Measurements from ENCODE around the gene BTBD6. TPM values are rescaled to one million over a fixed set of nuclear protein-coding genes. Genes with fewer than 3 reads are reported as not detected.

The BTBD6 gene
- total and polyA plus RNA-seq, 2 of the 8 experiments (the other 6 are each of a cell fraction or from before 2014, with no cell fraction given), result 10.1 to 10.2 TPM

GRCh38 chr14:105252552-105253328 lies 4.4 kb downstream of the BTBD6 start:
- Histone ChIP-seq H4K5ac (ENCODE audit: insufficient read length, low read depth, low read length) (no peak overlapping the region), H2BK20ac (ENCODE audit: low read length) (no peak overlapping the region), H2BK120ac (replicated peaks; ENCODE audit: low read depth, low read length) (no peak overlapping the region), H3K23me2 (ENCODE audit: low read depth, low read length) (peaks cover 8% of the 10 kb centered on the region; the same call in 1 of the 2 replicates), H2AFZ (ENCODE audit: low read length) (no peak overlapping the region), H3K14ac (ENCODE audit: insufficient read length) (no peak overlapping the region), H3K79me2 (ENCODE audit: control insufficient read depth in 1 of 2, insufficient read depth in 2 of 2, low read length in 2 of 2) (no peaks in the 10 kb centered on the region), H2BK15ac (ENCODE audit: low read length) (no peak overlapping the region), H3K27me3 (replicated peaks in 1 of 4; ENCODE audit: control insufficient read depth in 3 of 4, extremely low read depth in 1 of 4, insufficient read depth in 3 of 4, low read length in 3 of 4) (peaks cover 0 to 3% (median 2%) of the 10 kb centered on the region in 4 experiments; a peak in 3 of 7 replicates), H3K4ac (replicated peaks; ENCODE audit: insufficient read length, low read depth, low read length) (no peak overlapping the region), H3K23ac (ENCODE audit: insufficient read length) (no peak overlapping the region), H3K79me1 (ENCODE audit: low read depth, low read length) (no peaks in the 10 kb centered on the region; the same call in 1 of the 2 replicates), H3K36me3 (ENCODE audit: control insufficient read depth in 2 of 4, insufficient read depth in 4 of 4, low read length in 3 of 4) (no peaks in the 10 kb centered on the region; a peak in 2 of 8 replicates), H2BK5ac (ENCODE audit: low read depth, low read length) (no peak overlapping the region), H2BK12ac (ENCODE audit: low read depth, low read length) (no peak overlapping the region), H3K4me3 (ENCODE audit: extremely low read depth in 1 of 4, insufficient read depth in 2 of 4, low read depth in 3 of 4, low read length in 4 of 4) (no peak overlapping the region), H3K9me3 (ENCODE audit: insufficient read depth in 2 of 2, low read depth in 1 of 2, low read length in 1 of 2) (no peaks in the 10 kb centered on the region), H2AK5ac (ENCODE audit: low read depth, low read length) (no peak overlapping the region), H3K4me2 (ENCODE audit: insufficient read depth in 1 of 2, low read depth in 2 of 2, low read length in 2 of 2) (no peak overlapping the region), H4K91ac (replicated peaks; ENCODE audit: insufficient read length, low read length) (no peak overlapping the region), H4K20me1 (replicated peaks in 1 of 2; ENCODE audit: control insufficient read depth in 1 of 2, insufficient read depth in 2 of 2, low read length in 2 of 2) (peaks cover 0 to 10% of the 10 kb centered on the region in 2 experiments), H3K4me1 (replicated peaks in 1 of 4; ENCODE audit: control insufficient read depth in 3 of 4, insufficient read depth in 4 of 4, low read length in 3 of 4) (peaks cover 0 to 4% (median 1%) of the 10 kb centered on the region in 4 experiments; a peak in 3 of 7 replicates), H3K18ac (ENCODE audit: extremely low read depth, low read length) (no peak overlapping the region), H3K27ac (ENCODE audit: low read depth, low read length) (no peak overlapping the region), H3K56ac (replicated peaks; ENCODE audit: insufficient read length, low read depth, low read length) (peak overlapping the region; percentile 28), H4K8ac (ENCODE audit: extremely low read depth, insufficient read depth, low read length) (no peak overlapping the region), H3K9ac (replicated peaks in 1 of 4; ENCODE audit: extremely low read depth in 1 of 4, low read depth in 3 of 4, low read length in 3 of 4) (no peak overlapping the region)
- DNase-seq (ENCODE audit: low read depth in 1 of 2, low spot score in 2 of 2), result no peak
- POLR2A ChIA-PET (ENCODE audit: partially characterized antibody), result interaction anchor here (0.7 kb wide), 1 partner anchor 42 kb away, joined by 3 read pairs; no protein-coding TSS in a partner anchor
- CTCF ChIA-PET (ENCODE audit: partially characterized antibody), result interaction anchor here (0.8 to 1.0 kb wide), 2 partner anchors 27 to 38 kb away, joined by 3 to 4 read pairs; no protein-coding TSS in a partner anchor
- no peak for FAIRE-seq
- WGBS, 2 experiments (ENCODE audit: extremely low coverage in 1 of 2, insufficient coverage in 1 of 2, insufficient read length in 1 of 2, insufficient replicate concordance in 2 of 2, low coverage in 1 of 2, low lambda C conversion rate in 2 of 2, missing lambda C conversion rate in 1 of 2), result 93% methylated on average over 19 of the region's 21 CpGs; no CpG with 5 or more reads in 1 of the 2 experiments
- TF ChIP-seq CBX5 (IDR thresholded peaks at IDR 0.05; ENCODE audit: low read depth, low read length) (no peak), POLR2AphosphoS5 (IDR thresholded peaks at IDR 0.05; ENCODE audit: low read depth, low read length) (no peak), SP1 (IDR thresholded peaks at IDR 0.05; ENCODE audit: low read depth, low read length) (no peak), MAFK (IDR thresholded peaks at IDR 0.05; ENCODE audit: low read depth, low read length) (no peak), CBX8 (IDR thresholded peaks at IDR 0.05; ENCODE audit: borderline replicate concordance, low read depth, low read length) (no peak), JUND (IDR thresholded peaks at IDR 0.05; ENCODE audit: low read length) (no peak), JUN (IDR thresholded peaks at IDR 0.05; ENCODE audit: low read depth, low read length) (no peak), NANOG (IDR thresholded peaks at IDR 0.05; ENCODE audit: insufficient read depth, low read depth, low read length, poor library complexity, severe bottlenecking) (no peak), PHF8 (conservative IDR thresholded peaks at IDR 0.05; ENCODE audit: low read depth, low read length) (no peak), TAF1 (IDR thresholded peaks at IDR 0.05; ENCODE audit: low read depth, low read length) (no peak), CHD2 (IDR thresholded peaks at IDR 0.05; ENCODE audit: low read length) (no peak), SIX5 (IDR thresholded peaks at IDR 0.05; ENCODE audit: low read depth, low read length) (no peak)
- TF ChIP-seq, protein P1, sequence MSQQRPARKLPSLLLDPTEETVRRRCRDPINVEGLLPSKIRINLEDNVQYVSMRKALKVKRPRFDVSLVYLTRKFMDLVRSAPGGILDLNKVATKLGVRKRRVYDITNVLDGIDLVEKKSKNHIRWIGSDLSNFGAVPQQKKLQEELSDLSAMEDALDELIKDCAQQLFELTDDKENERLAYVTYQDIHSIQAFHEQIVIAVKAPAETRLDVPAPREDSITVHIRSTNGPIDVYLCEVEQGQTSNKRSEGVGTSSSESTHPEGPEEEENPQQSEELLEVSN (IDR thresholded peaks at IDR 0.05), result no peak

Data from H1 (cell line).